OCI-M1 (cell line): ENCODE results near the gene SLC2A4RG.

Experiments
- DNase-seq: peaks from one replicate; lab custom pipeline; 2025; lab: John Stamatoyannopoulos, UW

Gene SLC2A4RG

DNA sequence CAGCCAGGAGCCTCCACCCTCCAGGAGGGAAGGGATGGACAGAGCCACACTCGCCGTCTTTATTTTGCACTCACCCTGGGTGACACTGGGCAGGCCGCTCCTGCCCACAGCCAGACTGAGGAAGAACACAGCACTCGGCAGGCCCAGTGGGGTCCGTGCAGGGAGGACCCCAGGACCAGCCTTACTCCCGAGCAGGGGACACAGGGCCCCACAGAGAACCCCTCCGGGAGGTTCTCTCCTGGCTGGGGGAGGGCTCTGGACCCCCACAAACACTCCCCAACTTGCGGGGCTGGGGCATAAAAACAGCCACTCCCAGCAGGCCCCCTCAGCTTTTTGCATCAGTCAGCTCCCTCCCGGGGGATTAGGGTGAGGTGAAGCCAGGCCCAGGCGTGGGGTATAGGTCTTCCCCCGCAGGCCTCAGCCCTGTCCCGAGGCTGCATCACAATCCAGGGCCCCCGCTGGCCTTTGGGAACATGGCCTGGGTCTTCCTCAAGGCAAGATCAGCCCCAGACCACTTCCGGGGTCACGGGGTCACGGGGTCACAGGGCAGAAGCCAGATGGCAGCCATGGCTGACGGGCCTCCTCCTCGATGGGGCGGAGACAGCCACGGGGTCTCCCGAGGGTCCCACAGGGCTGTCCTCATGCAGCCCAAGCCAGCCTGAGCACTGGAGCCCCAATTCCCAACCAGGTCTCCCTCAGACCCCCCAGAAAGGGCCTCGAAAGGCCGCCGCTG, 39.9 kb upstream of the SLC2A4RG start:
- no peak for DNase-seq

DNA sequence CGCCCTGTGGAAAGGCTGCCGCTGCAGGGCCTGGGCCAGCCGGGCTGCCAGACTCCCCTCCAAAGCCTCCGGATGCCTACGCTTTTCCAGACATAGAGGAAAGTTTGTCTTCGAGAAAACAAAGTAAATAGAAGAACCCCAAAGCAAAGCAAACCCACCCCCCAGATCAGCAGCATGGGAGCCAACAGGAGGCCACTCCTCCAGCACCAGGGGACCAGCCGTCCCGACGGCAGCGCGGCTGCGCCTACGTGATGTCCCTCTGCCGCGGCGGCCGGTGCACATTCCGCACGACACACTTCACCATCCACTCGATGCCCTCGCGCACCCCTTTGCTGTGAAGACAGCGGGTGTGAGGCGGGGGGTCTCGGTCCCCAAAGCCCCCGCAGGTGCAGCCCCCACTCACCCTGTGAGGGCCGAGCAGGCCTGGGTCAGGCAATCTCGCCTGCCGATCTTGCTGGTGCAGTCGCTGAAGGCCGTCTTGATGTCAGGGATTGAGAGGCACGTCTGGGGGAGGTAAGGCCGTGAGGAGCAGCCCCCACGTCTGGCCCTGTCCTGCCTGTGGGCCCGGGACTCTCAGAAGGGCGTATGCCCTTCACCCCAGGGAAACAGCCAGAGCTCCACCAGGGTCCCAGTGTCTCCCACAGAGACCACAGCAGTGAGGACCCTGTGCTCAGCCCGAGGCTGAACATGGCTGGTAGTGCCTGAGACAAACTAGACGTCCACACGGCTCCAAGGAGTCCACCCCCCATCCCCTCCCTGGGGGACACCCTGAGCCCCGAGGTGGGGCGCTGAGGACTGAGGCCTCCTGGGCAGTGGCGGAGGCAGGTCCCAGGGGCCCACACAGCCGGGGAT, 39.2 kb upstream of the SLC2A4RG start:
- DNase-seq: no peak

GRCh38 chr20:63701051-63701328, 38.6 kb upstream of the SLC2A4RG start:
- no peak for DNase-seq

DNA sequence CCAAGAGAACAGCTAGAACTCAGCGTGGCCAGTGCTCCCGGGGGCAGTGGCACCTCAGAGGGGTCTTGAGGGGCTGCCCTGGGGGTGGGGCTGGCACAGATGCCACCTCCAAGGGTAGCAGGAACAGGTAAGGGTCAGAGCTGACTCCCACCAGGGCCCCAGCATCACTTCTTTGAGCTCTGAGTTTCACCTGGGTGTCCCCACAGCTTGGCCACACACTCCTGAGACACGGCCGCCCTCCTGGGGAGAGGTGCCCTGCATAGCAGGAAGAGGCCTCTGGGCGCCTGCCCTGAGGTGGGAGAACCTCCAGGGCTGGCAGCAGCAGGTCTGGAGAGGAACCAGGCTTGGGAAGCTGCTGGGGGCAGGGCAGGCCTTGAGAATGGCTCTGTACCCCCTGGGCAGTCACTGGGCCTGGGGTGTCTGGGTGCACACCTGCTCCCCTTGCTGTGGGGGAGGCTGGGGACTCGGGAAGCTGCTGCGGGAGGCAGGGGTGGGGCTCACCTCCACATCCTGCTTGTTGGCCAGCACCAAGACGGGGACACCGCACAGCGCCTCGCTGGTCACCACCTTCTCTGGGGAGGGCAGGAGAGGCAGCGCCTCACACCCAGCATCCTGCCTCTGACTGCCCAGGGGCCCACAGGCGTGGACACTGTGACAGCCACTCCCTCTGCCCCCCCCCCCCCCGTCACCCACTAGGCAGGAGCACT, 38.1 kb upstream of the SLC2A4RG start:
- no peak for DNase-seq

GRCh38 chr20:63702036-63702665, 37.4 kb upstream of the SLC2A4RG start:
- DNase-seq: no peak

- no peak for DNase-seq
Observed at GRCh38 chr20:63702751-63703470, 36.7 kb upstream of the SLC2A4RG start.

DNA sequence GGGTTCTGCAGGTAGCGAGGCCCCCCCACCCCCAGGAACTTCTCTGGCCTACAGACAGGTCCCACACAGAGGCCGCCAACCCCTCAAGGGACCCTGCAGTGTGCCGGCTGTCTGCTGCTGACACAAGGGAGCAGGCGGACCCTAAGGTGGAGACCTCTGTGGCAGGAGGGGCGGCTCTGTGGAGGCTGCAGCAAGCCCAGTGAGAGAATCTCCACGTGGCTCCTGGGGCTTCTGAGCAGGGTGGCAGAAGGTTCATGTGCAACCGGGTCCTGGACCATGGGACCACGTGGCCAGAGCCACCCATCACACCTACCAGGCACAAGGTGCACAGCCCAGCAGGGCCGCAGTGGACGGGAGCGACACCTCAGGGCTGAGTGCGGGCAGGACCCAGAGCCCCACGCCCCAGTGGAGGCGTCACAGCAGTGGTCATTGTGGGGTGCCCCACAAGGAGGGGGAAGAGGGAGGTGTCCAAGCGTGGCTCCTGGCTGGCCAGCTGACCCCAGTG, 36.1 kb upstream of the SLC2A4RG start:
- DNase-seq: no peak

- no peak for DNase-seq
Observed at GRCh38 chr20:63703976-63704748, 35.4 kb upstream of the SLC2A4RG start.

DNA sequence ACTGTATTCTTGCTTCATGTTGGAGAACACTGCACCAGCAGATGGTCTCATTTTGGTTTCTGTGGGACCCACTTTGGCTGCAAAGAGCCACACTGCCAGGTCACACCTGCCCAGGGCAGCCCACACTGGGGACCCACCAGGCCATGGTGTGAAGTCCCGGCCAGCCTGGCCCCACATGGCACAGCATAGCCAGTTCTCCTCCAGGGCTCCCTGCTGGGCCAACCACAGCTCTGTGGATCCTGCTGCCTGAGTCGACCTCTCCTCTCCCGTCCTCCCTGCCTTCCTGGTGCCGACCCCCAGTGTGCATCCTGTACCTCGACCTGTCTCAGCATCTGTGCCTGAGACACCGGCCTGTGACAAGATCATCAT, 34.8 kb upstream of the SLC2A4RG start:
- DNase-seq: no peak

- no peak for DNase-seq
Observed at GRCh38 chr20:63705232-63706026, 34.1 kb upstream of the SLC2A4RG start.

GRCh38 chr20:63706027-63706695, 33.4 kb upstream of the SLC2A4RG start:
- no peak for DNase-seq

DNA sequence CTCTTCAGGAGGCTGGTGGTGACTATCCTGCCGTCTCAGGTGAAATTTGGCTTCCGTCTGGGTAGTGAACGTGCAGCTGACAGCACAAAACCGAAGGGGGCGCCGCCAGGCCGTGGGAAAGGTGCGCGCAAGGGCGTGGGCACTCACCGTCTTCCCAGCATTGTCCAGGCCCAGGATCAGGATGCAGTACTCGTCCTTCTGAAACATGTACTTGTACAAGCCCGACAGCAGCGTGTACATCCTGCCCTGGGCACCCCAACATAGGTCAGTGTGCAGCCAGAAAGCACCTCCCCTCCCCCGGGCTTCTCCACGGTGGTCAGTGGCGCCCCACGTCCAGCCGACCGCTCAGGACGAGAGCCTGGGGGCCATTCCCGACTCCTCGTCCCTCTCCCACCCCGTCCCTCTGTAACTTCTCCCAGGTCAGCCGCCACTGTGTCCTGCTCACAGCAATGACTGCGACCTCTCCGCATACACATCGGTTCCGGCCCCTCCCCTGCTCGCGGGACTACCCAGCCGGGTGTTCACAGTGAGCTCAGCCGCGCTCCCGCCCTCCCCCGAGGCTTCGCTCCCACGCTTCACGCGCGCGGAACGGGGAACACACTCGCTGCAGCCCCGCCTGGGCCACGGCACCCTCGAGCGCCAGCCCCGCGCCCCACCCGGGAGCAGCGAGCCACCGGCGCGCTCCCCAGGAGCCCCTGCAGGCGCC, 32.6 kb upstream of the SLC2A4RG start:
- DNase-seq: peak; percentile 66

DNA sequence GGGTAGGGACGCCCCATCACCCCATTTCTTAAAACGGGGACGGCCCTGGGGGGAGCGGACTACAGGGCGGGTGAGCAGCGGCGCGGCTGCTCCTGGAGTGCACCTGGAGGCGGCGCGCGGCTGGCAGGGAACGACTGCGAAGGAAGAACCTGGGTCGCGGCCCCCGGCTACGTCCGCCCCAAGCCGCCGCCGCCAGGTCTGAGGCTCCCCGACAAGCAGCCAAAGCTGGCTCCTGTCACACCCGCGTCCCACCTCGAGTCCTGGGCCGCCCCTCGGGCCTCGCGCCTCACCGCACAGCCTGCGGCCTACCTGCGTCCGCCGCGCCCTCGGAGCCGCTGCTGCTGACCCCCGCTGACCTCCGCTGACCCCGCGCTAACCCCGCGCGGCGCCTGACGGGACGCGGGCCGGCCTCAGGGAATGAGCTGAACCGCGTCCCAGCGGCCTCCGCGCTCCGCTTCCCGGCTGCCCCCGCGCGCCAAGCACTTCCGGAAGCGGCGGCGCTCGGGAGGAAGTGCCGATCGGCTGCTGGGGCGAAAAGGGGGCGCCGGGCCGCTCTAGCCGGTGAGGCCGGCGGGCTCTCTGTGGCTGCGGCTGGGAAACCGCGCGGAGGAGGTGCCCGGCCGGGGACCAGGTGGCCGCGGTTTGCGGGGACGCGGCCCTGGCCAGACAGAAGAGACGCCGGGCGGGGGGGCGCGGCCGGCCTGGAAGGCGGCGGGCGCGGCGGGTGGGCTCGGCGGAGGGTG, 31.8 kb upstream of the SLC2A4RG start, which contains the start of the genes ARFRP1 and ZGPAT:
Gene ARFRP1, minus strand, starts transcription at position 419 of the 743 bp plus-strand sequence. CDS start 885 bp downstream, outside the sequence.
Gene ZGPAT, plus strand, starts transcription at position 482 of the 743 bp plus-strand sequence. CDS start 542 bp downstream, outside the sequence.
- DNase-seq: peak; percentile 94

DNA sequence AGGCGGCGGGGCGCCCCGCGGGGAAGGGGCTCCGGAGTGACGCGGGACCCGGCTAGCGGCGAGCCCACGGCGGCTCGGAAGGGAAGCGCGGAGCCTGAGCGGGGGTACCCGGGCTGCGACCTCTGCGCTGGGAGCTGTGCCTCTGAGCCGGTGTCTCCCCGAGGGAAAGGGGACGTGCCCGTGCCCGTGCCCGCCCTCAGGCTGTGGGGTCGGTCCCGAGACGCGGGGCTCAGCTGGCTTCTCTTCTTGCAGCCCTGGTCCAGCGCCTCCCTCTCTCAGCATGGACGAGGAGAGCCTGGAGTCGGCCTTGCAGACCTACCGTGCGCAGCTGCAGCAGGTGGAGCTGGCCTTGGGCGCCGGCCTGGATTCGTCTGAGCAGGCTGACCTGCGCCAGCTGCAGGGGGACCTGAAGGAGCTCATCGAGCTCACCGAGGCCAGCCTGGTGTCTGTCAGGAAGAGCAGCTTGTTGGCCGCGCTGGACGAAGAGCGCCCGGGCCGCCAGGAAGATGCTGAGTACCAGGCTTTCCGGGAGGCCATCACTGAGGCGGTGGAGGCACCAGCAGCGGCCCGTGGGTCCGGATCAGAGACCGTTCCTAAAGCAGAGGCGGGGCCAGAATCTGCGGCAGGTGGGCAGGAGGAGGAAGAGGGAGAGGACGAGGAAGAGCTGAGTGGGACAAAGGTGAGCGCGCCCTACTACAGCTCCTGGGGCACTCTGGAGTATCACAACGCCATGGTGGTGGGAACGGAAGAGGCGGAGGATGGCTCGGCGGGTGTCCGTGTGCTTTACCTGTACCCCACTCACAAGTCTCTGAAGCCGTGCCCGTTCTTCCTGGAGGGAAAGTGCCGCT, 31.1 kb upstream of the SLC2A4RG start:
- DNase-seq: peak; percentile 21

GRCh38 chr20:63709149-63709527, 30.4 kb upstream of the SLC2A4RG start:
- no peak for DNase-seq

- no peak for DNase-seq
Observed at GRCh38 chr20:63711085-63711645, 28.4 kb upstream of the SLC2A4RG start.

GRCh38 chr20:63712191-63712590, 27.4 kb upstream of the SLC2A4RG start:
- no peak for DNase-seq
